ENCODE results near the gene FIZ1.

GRCh38 chr19:55603115-55603514 is 3.8 kb upstream of the FIZ1 start:
- no peak for TF ChIP-seq POLR2A (IDR thresholded peaks at IDR 0.05)
- no peak for TF ChIP-seq CTCF (IDR thresholded peaks at IDR 0.05)
